Measurements from ENCODE around the gene BBS2. TPM values are rescaled to one million over a fixed set of nuclear protein-coding genes. Genes with fewer than 3 reads are reported as not detected.

BBS2 gene
- total and polyA plus RNA-seq, 8 donors = 10.0 to 50.4 (median 16.2) TPM

DNA sequence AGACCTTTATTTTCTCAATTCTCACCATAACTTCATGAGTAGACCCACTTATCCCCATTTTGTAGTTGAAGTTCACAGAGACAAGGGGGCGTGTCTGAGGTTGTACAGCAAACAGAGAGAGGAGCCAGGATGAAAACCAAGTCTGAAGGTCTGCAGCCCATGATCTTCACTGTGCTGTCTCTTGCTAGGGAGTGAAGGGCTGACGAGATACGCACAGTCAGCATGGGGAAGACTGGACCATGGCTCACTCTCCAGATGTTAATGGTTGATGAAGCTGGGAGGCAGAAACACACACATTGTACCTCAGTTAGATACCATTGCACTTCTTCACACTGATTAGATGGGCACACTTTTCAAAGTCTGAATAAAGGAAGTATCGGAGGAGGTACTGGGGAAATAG, 39.3 kb upstream of the BBS2 start:
- no peaks in the 10 kb centered on the region for H3K36me3 ChIP-seq
- no peak overlapping the region for H3K27ac ChIP-seq
- H3K27me3 ChIP-seq = no peaks in the 10 kb centered on the region
- ATAC-seq (no peak), DNase-seq (no peak), FAIRE-seq (no peak)
- H3K4me3 ChIP-seq = no peak overlapping the region
- intact Hi-C loops (cut with DNase I) = no loop called here
- H3K4me1 ChIP-seq = no peaks in the 10 kb centered on the region
- WGBS, 2 donors = 87% methylated on average over 4 of the region's 4 CpGs
- TF ChIP-seq, protein P1, sequence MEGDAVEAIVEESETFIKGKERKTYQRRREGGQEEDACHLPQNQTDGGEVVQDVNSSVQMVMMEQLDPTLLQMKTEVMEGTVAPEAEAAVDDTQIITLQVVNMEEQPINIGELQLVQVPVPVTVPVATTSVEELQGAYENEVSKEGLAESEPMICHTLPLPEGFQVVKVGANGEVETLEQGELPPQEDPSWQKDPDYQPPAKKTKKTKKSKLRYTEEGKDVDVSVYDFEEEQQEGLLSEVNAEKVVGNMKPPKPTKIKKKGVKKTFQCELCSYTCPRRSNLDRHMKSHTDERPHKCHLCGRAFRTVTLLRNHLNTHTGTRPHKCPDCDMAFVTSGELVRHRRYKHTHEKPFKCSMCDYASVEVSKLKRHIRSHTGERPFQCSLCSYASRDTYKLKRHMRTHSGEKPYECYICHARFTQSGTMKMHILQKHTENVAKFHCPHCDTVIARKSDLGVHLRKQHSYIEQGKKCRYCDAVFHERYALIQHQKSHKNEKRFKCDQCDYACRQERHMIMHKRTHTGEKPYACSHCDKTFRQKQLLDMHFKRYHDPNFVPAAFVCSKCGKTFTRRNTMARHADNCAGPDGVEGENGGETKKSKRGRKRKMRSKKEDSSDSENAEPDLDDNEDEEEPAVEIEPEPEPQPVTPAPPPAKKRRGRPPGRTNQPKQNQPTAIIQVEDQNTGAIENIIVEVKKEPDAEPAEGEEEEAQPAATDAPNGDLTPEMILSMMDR (IDR thresholded peaks at IDR 0.05) = no peak
- H3K9me3 ChIP-seq = no peaks in the 10 kb centered on the region

DNA sequence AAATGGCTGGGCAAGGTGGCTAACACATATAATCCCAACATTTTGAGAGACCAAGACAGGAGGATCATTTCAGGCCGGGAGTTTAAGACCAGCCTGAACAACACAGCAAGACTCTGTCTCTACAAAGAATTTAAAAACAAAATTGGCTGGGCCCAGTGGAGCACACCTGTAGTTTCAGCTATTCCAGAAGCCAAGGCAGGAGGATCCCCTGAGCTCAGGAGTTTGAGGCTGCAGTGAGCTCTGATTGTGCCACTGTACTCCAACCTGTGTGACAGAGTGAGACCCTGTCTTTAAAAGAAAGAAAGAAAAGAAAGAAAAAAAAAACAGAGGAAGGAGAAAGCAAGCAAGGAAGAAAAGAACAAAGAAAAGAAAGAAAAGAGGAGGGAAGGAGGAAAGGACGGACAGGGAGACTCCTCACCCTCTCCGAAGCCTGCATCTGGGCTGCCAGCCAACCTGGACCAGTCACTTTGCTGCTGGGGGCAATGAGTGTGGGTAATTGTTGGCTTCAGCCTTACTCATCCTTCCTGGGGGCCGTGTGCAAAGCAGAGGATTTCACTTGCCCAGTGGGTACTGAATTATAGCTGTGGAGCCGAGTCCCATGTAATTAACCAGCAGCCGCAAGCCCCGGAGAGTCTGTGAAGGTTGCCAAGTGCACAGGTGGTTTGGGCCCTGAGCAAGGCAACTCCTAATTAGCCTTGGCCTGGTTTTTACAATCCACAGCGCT, 38.4 kb upstream of the BBS2 start:
- intact Hi-C loops (cut with DNase I) = no loop called here
- WGBS, 2 donors = 45 to 52% methylated on average over 8 of the region's 8 CpGs
- Histone ChIP-seq H3K27me3 (no peaks in the 10 kb centered on the region), H3K4me1 (no peaks in the 10 kb centered on the region), H3K9me3 (no peaks in the 10 kb centered on the region), H3K27ac (no peak overlapping the region), H3K36me3 (no peaks in the 10 kb centered on the region), H3K4me3 (no peak overlapping the region)
- DNase-seq = peak in 3 of 6 donors; percentile 18 to 40 (median 19)
- ATAC-seq = peak in 3 of 4 donors; percentile 64 to 69 (median 67)
- TF ChIP-seq, protein P1 (IDR thresholded peaks at IDR 0.05) = no peak
- no peak for FAIRE-seq

DNA sequence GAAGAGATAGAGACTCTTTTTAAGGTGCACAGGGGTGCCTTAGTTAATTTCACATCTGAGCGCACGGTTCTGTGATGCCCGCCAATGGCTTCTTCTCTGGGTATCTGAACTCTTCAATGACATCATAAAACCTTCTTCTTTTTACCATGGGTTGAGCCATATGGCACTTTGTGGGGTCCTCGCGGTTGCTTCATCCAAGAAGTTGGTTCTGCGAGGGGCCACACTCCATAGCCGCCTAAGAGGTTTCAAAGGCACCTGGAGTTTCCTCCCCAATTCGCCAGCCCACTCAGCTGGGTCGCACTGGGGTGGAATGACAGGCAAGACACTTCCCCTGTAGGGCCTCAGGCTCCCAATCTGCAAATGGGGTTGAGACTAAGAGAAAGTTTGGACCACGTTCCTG, 34.6 kb upstream of the BBS2 start:
- Histone ChIP-seq H3K27ac (no peak overlapping the region), H3K9me3 (no peaks in the 10 kb centered on the region), H3K36me3 (no peaks in the 10 kb centered on the region), H3K4me3 (no peak overlapping the region), H3K4me1 (peaks cover 0 to 4% (median 4%) of the 10 kb centered on the region in 3 donors), H3K27me3 (no peaks in the 10 kb centered on the region)
- intact Hi-C loops (cut with DNase I) = no loop called here
- DNase-seq (no peak), ATAC-seq (no peak), FAIRE-seq (no peak)
- 84 to 88% methylated on average over 10 of the region's 10 CpGs for WGBS, 2 donors
- TF ChIP-seq, protein P1 (IDR thresholded peaks at IDR 0.05) = no peak

DNA sequence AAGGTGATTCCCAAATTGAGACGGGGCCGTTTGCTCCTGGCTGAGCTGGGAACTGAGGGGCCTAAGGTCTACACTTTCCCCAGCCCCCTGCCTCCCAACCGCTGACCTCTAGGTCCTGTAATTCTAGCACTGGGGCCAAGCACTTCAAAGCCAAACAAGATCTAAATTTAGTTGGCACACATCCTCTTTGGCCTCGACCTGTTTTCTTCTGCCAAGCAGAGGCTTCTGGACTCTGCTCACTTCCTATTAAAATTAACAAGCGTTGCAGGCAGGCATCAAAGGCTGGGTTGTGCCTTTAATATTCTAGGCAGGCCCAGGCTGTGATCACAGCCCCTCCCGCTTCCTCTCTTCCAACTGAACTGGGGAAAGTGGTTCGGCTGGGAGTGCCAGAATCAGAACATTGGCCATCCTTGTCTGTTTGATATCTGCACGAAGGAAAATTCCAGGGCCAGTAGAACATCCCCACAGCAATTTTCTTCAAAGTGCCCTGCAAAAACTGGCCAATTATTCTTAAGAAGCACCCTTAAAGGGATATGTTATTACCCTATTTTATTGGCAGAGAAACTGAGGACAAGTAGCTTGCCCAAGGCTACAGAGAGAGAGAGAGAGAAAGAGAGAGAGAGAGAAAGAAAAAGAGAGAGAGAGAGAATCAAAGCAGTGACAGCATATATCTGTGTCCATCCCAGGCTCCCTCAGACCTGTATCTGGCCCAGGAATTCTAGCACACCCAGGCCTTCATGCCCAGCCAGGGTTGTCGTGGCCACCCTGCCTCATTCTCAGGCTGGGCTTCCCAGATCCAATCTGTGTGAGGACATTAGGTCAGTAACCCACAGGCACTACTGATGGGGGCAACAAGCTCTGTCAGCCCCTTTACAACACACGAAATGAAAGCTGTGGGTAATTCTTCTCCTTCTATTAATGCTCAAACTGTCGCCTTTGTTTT, 32.2 kb upstream of the BBS2 start:
- ATAC-seq = peak; percentile 23 to 67 (median 54)
- H3K9me3 ChIP-seq = no peaks in the 10 kb centered on the region
- H3K4me1 ChIP-seq = peaks cover 0 to 4% (median 4%) of the 10 kb centered on the region in 3 donors
- no peaks in the 10 kb centered on the region for H3K36me3 ChIP-seq
- intact Hi-C loops (cut with DNase I) = no loop called here
- whole genome bisulfite sequencing, 2 donors = 27 to 42% methylated on average over 11 of the region's 11 CpGs
- no peaks in the 10 kb centered on the region for H3K27me3 ChIP-seq
- TF ChIP-seq, protein P1 (IDR thresholded peaks at IDR 0.05) = no peak
- no peak for DNase-seq
- H3K27ac ChIP-seq = no peak overlapping the region
- FAIRE-seq = no peak
- H3K4me3 ChIP-seq = no peak overlapping the region
